Stimulated activated CD8-positive, alpha-beta memory T cell treated with anti-CD3 and anti-CD28 coated beads, Interleukin-4, amount 100 ng/mL, for 48 hours (primary cell): Measurements from ENCODE around the gene RPL28.
"Not testable (repeated sequence)": the region's sequence is repeated elsewhere in the genome, so short reads cannot be mapped to it uniquely, and the experiment has no call there.

Experiments
- DNase-seq: peaks from one replicate; pipeline ENCODE4 v3.0.0-alpha.2; 2020

Gene RPL28

GRCh38 chr19:55398200-55398925 is 12.6 kb downstream of the RPL28 start:
- DNase-seq: no peak

- DNase-seq: no peak
Measured at GRCh38 chr19:55400281-55401087, 14.8 kb downstream of the RPL28 start.

- not testable (repeated sequence) for DNase-seq
Measured at GRCh38 chr19:55401390-55401789, 15.7 kb downstream of the RPL28 start.

- no peak for DNase-seq
Measured at GRCh38 chr19:55402509-55402908, 16.8 kb downstream of the RPL28 start.

GRCh38 chr19:55405638-55406037 is 19.9 kb downstream of the RPL28 start:
- no peak for DNase-seq

GRCh38 chr19:55406091-55406825 is 20.5 kb downstream of the RPL28 start:
- no peak for DNase-seq

GRCh38 chr19:55406826-55407549 is 21.3 kb downstream of the RPL28 start:
- peak; percentile 53 for DNase-seq

GRCh38 chr19:55407550-55407799 is 21.7 kb downstream of the RPL28 start, which contains the start of gene UBE2S:
Gene UBE2S, minus strand, starts transcription at chr19:55407788. Its CDS starts 199 bp downstream, at chr19:55407589.
- DNase-seq: not testable (repeated sequence)

- DNase-seq: peak; percentile 96
Measured at GRCh38 chr19:55407800-55408532, 22.2 kb downstream of the RPL28 start.

- DNase-seq: no peak
Measured at GRCh38 chr19:55408533-55408872, 22.8 kb downstream of the RPL28 start.

GRCh38 chr19:55409179-55409578 is 23.4 kb downstream of the RPL28 start:
- not testable (repeated sequence) for DNase-seq

- DNase-seq: no peak
Measured at GRCh38 chr19:55410168-55410567, 24.4 kb downstream of the RPL28 start.

- DNase-seq: peak; percentile 59
Measured at GRCh38 chr19:55418185-55418584, 32.5 kb downstream of the RPL28 start.

- DNase-seq: no peak
Measured at GRCh38 chr19:55419103-55419502, 33.4 kb downstream of the RPL28 start.

GRCh38 chr19:55419624-55420236 is 34.0 kb downstream of the RPL28 start:
- no peak for DNase-seq

GRCh38 chr19:55421281-55421680 is 35.5 kb downstream of the RPL28 start:
- not testable (repeated sequence) for DNase-seq

- no peak for DNase-seq
Measured at GRCh38 chr19:55423225-55424005, 37.7 kb downstream of the RPL28 start.

GRCh38 chr19:55424518-55424917 is 38.8 kb downstream of the RPL28 start:
- DNase-seq: no peak

GRCh38 chr19:55426042-55426441 is 40.3 kb downstream of the RPL28 start:
- no peak for DNase-seq

- DNase-seq: no peak
Measured at GRCh38 chr19:55431183-55431582, 45.5 kb downstream of the RPL28 start.
